Activated naive CD8-positive, alpha-beta T cell treated with anti-CD3 and anti-CD28 coated beads, Interleukin-2, amount 10 ng/mL, durations not matched to agents 7 days and 5 days (primary cell): Measurements from ENCODE around the gene SLC1A2. TPM values are rescaled to one million over a fixed set of nuclear protein-coding genes. Genes with fewer than 3 reads are reported as not detected.
"Not testable (repeated sequence)": the region's sequence is repeated elsewhere in the genome, so short reads cannot be mapped to it uniquely, and the experiment has no call there.

Source experiments
- ATAC-seq: fragments of 150-1000 bp; cut with Tn5 transposase; one replicate; pipeline ENCODE4 v1.10.0; 2021; ENCODE audit warnings: low read depth, moderate library complexity
- POLR2A ChIA-PET: fragments of 350-600 bp; sonication (Branson Sonifier 250); formaldehyde crosslinking; loops from one replicate; lab custom pipeline; 2021; ENCODE audit warnings: antibody characterized with exemption; lab: Charles Lee
- DNase-seq: peaks from one replicate; pipeline ENCODE4 v3.0.0; 2021
- H3K27ac Mint-ChIP-seq: one replicate; pipeline ENCODE4 v1.8.0; 2022; ENCODE audit warnings: mild to moderate bottlenecking, mixed read lengths
- H3K27me3 Mint-ChIP-seq: one replicate; pipeline ENCODE4 v1.8.0; 2022; ENCODE audit warnings: mild to moderate bottlenecking, moderate library complexity, mixed read lengths
- H3K36me3 Mint-ChIP-seq: one replicate; pipeline ENCODE4 v1.8.0; 2021; ENCODE audit warnings: mild to moderate bottlenecking, mixed read lengths
- H3K4me1 Mint-ChIP-seq: one replicate; pipeline ENCODE4 v1.8.0; 2021; ENCODE audit warnings: mixed read lengths
- H3K4me3 Mint-ChIP-seq: one replicate; pipeline ENCODE4 v1.8.0; 2022; ENCODE audit warnings: mild to moderate bottlenecking, moderate library complexity, mixed read lengths
- H3K9me3 Mint-ChIP-seq: one replicate; pipeline ENCODE4 v1.8.0; 2021; ENCODE audit warnings: mixed read lengths
- total RNA-seq, 2 experiments: library from RNA; stranded (reverse); gene quantifications; one replicate each; pipeline ENCODE4 v1.2.3, GENCODE V29; 2021

SLC1A2 gene
- total RNA-seq, 2 experiments from 2014 or later, result not detected

DNA sequence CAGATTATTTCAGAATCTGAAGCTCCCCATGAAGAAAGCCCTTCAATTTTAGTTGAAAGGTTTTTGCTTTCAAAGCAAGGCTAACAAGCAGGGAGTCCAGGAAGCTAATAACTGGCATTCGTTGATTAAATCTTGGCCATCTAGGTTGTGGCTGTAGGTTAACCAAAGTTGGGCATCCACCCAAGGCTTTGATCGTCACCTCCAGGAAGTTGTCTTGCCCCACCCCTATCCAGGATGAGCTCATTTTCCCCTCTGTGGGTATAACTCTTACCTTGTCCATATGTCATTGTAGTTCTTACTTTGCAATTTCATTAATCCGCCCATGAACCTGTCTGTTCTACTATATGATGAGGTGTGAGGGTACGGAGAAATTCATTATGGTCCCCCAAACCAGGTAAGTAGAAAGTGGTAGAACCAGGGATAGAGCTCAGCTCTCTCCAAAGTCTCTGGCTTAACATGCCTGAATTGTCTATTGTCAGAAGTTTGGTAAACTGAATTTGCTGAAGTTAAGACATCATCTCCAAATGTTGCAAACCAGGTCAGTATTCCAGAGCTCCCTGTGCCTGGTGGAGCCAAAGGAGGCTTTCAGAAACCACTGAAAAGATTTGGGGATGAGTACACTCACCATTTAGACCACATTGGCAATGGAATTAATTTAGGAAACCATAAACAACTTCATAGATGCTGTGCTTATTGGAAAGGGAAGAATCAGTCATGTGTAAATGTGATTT, 183.3 kb downstream of the SLC1A2 start:
- H3K4me1 Mint-ChIP-seq, result peaks cover 46% of the 10 kb centered on the region
- peak overlapping the region; percentile 74 for H3K27ac Mint-ChIP-seq
- peak overlapping the region; percentile 58 for H3K4me3 Mint-ChIP-seq
- POLR2A ChIA-PET, result interaction anchor here (1.0 to 1.4 kb wide), 5 partner anchors 10 to 320 kb away, joined by 3 to 5 read pairs (median 3); partner anchors contain the start of gene APIP
- peaks cover 2% of the 10 kb centered on the region for H3K27me3 Mint-ChIP-seq
- DNase-seq (no peak), ATAC-seq (peak; percentile 85)
- peaks cover 8% of the 10 kb centered on the region for H3K9me3 Mint-ChIP-seq
- peaks cover 36% of the 10 kb centered on the region for H3K36me3 Mint-ChIP-seq

DNA sequence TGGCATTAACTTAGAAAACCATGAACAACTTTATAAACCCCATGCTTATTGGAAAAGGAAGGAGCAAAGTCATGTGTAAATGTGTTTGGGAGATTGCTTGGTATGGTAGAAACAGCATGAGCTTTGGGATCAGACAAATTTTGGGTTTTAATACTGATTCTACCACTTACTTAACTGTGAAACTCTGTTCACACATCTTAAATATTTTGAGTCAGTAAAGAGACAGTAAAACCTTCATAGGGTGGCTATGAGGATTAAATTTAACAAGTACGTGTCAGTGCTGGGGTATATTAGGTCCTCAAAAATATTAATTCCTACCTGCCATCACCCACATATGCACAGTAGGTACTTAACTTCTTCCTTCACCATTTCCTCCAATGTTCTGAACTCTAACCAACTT, 183.9 kb downstream of the SLC1A2 start:
- peaks cover 42% of the 10 kb centered on the region for H3K36me3 Mint-ChIP-seq
- peak overlapping the region; percentile 74 for H3K27ac Mint-ChIP-seq
- POLR2A ChIA-PET, result interaction anchor here (1.0 to 1.4 kb wide), 5 partner anchors 9 to 320 kb away, joined by 3 to 5 read pairs (median 3); partner anchors contain the start of gene APIP
- peaks cover 44% of the 10 kb centered on the region for H3K4me1 Mint-ChIP-seq
- peak overlapping the region; percentile 58 for H3K4me3 Mint-ChIP-seq
- H3K27me3 Mint-ChIP-seq, result peaks cover 2% of the 10 kb centered on the region
- DNase-seq (no peak), ATAC-seq (no peak)
- H3K9me3 Mint-ChIP-seq, result peaks cover 8% of the 10 kb centered on the region

DNA sequence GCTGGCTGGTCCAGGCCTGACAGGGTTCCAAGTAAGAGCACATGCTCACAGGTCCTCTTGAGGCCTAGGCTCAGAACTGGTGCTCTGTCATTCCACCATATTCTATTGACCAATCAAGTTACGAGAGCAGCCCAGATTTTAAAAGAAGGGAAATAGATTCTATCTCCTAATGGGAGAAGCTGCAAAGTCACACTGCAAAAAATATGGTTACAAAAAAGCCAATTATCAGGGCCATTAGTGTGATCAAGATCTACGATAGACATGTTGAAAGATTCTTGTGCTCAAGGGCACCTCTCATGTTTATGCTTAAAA, 184.2 kb downstream of the SLC1A2 start:
- Mint-ChIP-seq H3K36me3 (peaks cover 46% of the 10 kb centered on the region), H3K27ac (peak overlapping the region; percentile 74), H3K27me3 (peaks cover 1% of the 10 kb centered on the region), H3K4me3 (peak overlapping the region; percentile 22), H3K4me1 (peaks cover 44% of the 10 kb centered on the region), H3K9me3 (peaks cover 8% of the 10 kb centered on the region)
- ATAC-seq, result no peak
- no peak for DNase-seq
- POLR2A ChIA-PET, result interaction anchor here (1.0 to 1.4 kb wide), 3 partner anchors 9 to 89 kb away, joined by 3 to 5 read pairs (median 3); no protein-coding TSS in a partner anchor

DNA sequence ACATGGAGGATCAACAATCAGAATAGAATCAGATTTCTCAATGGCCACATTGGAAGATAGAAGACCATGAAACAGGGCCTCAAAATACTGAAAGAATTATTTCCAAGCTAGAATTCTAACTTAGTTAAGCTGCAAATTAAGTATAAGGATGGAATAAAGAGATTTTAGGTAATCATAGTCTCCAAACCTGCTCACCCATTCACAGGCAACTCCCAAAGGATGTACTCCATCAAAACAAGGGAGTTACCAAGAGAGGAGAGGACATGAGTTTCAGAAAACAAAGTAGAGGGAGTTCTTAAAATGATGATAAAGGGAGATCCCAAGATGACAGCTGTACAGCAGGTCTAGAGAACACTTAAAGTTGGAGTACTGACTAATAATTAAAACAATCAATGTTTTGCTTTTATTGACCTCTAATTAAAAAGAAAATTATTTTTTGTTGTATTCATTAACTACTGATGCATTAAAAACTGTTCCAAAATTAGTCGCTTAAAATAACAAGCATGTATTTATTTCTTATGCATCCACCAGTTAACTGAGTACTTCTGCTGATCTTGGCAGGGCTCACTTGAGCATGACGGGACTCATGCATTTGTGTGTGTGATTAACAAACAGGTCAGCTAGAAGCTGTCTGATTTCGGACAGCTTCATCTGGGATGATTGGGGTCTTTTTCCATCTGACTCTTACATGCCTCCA, 184.8 kb downstream of the SLC1A2 start:
- H3K27ac Mint-ChIP-seq, result peak overlapping the region; percentile 35
- H3K27me3 Mint-ChIP-seq, result no peaks in the 10 kb centered on the region
- POLR2A ChIA-PET, result interaction anchor here (1.2 kb wide), 1 partner anchor 8 kb away, joined by 3 read pairs; no protein-coding TSS in a partner anchor
- H3K4me3 Mint-ChIP-seq, result peak overlapping the region; percentile 22
- peaks cover 51% of the 10 kb centered on the region for H3K36me3 Mint-ChIP-seq
- peaks cover 43% of the 10 kb centered on the region for H3K4me1 Mint-ChIP-seq
- DNase-seq (no peak), ATAC-seq (no peak)
- H3K9me3 Mint-ChIP-seq, result peaks cover 8% of the 10 kb centered on the region

DNA sequence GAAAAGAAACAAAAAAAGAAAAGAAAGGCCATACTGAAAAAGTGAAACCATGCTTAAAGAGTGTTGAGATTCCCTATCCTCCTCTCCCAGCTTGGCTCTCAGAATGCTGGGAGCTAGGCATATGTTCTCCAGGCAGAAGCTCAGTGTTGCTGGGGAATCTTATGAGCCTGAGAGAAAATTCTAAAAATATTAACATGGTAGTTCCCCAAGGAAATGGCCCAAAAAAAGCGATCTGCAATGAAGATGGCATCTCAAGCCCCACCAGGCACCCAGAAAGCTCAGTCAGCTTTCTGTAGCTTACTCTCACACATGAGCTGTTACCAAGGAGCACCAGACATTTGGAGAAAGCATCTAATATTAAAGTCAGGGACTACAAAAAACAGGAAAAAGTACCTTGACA, 185.8 kb downstream of the SLC1A2 start:
- Mint-ChIP-seq H3K4me3 (no peak overlapping the region), H3K36me3 (peaks cover 62% of the 10 kb centered on the region)

DNA sequence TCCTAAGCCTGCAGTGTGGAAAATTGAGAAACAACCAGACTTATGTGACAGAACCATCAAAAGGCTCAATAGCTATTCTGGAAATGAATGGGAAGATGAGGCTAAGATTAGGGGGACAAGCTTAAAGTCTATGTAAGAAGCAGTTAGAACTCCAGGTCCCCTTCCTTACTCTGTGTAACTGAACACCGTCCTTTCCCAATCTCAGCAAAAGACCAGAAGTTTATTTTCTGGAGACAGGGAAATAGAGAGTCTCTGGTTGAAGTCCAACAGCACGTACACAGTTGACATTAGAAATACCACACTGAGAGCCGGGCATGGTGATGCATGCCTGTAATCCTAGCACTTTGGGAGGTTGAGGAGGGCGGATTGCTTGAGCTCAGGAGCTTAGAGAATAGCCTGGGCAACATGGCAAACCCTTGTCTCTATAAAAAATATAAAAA, 186.4 kb downstream of the SLC1A2 start:
- Mint-ChIP-seq H3K27ac (no peak overlapping the region), H3K27me3 (no peaks in the 10 kb centered on the region), H3K4me3 (no peak overlapping the region), H3K9me3 (peaks cover 8% of the 10 kb centered on the region), H3K36me3 (peaks cover 67% of the 10 kb centered on the region), H3K4me1 (peaks cover 34% of the 10 kb centered on the region)
- DNase-seq, result no peak
- POLR2A ChIA-PET, result no interaction called here
- no peak for ATAC-seq

More for the DNA sequence above, 185.8 kb downstream of the SLC1A2 start:
- POLR2A ChIA-PET, result no interaction called here
- ATAC-seq (no peak), DNase-seq (no peak)
- Mint-ChIP-seq H3K4me1 (peaks cover 39% of the 10 kb centered on the region), H3K9me3 (peaks cover 8% of the 10 kb centered on the region), H3K27ac (no peak overlapping the region), H3K27me3 (no peaks in the 10 kb centered on the region)

DNA sequence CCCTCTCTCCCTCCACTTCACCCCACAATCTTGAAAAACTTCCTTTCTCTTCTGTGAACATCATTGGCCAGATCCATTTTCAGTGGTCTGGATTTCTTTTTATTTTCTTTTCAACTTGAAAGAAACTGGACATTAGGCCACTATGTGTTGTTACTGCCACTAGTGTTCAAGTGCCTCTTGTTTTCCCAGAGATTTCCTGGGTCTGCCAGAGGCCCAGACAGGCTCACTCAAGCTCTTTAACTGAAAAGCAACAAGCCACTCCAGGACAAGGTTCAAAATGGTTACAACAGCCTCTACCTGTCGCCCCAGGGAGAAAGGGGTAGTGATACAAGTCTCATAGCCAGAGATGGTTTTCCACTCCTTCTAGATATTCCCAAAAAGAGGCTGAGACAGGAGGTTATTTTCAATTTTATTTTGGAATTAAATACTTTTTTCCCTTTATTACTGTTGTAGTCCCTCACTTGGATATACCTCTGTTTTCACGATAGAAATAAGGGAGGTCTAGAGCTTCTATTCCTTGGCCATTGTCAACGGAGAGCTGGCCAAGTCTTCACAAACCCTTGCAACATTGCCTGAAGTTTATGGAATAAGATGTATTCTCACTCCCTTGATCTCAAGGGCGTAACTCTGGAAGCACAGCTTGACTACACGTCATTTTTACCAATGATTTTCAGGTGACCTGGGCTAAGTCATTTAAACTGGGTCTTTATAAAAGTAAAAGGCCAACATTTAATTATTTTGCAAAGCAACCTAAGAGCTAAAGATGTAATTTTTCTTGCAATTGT, 188.1 kb downstream of the SLC1A2 start:
- no peak overlapping the region for H3K27ac Mint-ChIP-seq
- POLR2A ChIA-PET, result no interaction called here

DNA sequence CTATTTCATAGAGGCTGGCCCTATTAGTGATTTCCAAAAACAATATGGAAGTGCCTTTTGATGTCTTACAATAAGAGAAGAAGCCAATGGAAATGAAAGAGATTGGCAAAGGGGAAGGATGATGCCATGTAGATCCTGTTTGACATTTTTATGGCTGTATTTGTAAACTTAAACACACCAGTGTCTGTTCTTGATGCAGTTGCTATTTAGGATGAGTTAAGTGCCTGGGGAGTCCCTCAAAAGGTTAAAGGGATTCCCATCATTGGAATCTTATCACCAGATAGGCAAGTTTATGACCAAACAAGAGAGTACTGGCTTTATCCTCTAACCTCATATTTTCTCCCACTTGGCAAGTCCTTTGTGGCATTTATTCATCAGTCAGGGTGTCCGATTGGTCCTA, 189.0 kb downstream of the SLC1A2 start:
- Mint-ChIP-seq H3K4me1 (peaks cover 16% of the 10 kb centered on the region), H3K27me3 (no peaks in the 10 kb centered on the region), H3K9me3 (peaks cover 8% of the 10 kb centered on the region), H3K4me3 (no peak overlapping the region), H3K36me3 (peaks cover 88% of the 10 kb centered on the region), H3K27ac (no peak overlapping the region)
- DNase-seq (no peak), ATAC-seq (no peak)
- POLR2A ChIA-PET, result no interaction called here

More for the DNA sequence above, 188.1 kb downstream of the SLC1A2 start:
- Mint-ChIP-seq H3K9me3 (peaks cover 8% of the 10 kb centered on the region), H3K36me3 (peaks cover 81% of the 10 kb centered on the region), H3K4me1 (peaks cover 24% of the 10 kb centered on the region), H3K27me3 (no peaks in the 10 kb centered on the region), H3K4me3 (no peak overlapping the region)
- ATAC-seq (no peak), DNase-seq (no peak)

DNA sequence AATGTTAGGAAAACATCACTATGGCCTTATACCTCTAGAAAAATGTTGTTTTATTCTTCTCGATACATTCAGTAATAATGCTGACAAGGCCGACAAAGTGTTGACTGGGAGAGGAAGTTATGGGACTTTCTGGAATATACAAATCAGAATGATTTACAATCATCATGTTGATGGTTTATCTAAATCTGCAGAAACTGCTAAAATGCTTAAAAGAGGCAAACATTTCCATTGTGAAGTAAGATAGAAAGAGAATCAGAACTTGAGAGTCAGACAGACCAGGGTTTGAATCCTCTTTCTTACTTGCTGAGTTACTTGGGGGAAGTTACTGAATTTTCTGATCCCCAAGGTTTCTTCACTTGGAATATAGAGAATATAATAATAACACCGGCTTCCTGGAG, 191.0 kb downstream of the SLC1A2 start:
- Mint-ChIP-seq H3K9me3 (peaks cover 1% of the 10 kb centered on the region), H3K27me3 (no peaks in the 10 kb centered on the region), H3K36me3 (peaks cover 87% of the 10 kb centered on the region), H3K4me1 (peaks cover 6% of the 10 kb centered on the region), H3K27ac (no peak overlapping the region), H3K4me3 (no peak overlapping the region)
- ATAC-seq, result no peak
- POLR2A ChIA-PET, result no interaction called here
- DNase-seq, result no peak

DNA sequence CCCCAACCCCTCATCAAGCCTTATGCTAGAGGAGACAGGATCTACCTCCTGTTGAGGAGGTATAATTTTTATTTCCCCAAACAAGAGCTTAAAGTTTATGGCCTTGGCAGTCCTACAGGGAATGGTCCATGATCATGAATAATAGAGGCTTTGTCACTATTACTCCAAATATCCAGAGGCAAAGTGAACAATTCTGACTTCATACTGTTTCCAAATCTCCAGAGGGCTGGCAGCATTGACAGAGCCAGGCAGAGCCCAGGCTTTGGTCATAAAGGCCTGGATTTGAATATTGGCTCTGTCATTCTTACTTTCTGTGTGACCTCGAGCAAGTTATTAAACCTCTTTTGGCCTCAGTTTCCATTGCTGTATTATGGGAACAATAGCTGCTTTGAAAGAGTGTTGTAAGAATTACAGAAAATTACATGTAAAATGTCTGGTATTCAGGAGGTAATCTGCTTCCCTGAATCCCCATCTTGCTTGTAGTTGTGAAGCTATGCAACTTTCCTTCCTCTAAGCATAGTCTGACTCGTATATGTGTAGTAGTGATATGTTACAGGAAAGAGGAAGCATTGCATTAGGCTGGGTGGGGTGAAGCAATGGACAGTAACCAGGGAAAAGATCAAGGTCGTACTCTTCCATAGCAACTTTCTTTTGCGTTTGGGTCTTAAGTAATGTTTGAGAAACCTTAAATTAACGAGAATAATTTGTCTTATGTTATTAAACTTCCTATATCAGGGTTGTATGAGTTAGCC, 191.6 kb downstream of the SLC1A2 start:
- no peak for DNase-seq
- H3K9me3 Mint-ChIP-seq, result peaks cover under 1% of the 10 kb centered on the region
- POLR2A ChIA-PET, result no interaction called here
- H3K27ac Mint-ChIP-seq, result no peak overlapping the region
- peaks cover 88% of the 10 kb centered on the region for H3K36me3 Mint-ChIP-seq
- ATAC-seq, result no peak
- H3K27me3 Mint-ChIP-seq, result no peaks in the 10 kb centered on the region
- peaks cover 5% of the 10 kb centered on the region for H3K4me1 Mint-ChIP-seq
- H3K4me3 Mint-ChIP-seq, result no peak overlapping the region

DNA sequence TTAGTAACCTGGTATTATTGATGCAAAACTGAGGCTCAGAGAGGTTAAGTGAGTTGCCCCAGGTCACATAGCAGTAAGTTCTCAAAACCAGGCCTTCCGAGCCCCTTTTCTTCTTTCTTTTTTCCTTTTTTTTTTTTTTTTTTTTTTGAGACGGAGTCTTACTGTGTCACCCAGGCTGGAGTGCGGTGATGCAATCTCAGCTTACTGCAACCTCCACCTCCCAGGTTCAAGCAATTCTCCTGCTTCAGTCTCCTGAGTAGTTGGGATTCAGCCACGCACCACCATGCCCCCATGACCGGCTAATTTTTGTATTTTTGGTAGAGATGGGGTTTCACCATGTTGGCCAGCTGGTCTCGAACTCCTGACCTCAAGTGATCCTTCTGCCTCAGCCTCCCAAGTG, 192.6 kb downstream of the SLC1A2 start:
- POLR2A ChIA-PET, result interaction anchor here (0.7 to 1.0 kb wide), 2 partner anchors 9 to 162 kb away, joined by 3 read pairs; no protein-coding TSS in a partner anchor
- not testable (repeated sequence) for H3K27ac Mint-ChIP-seq, H3K27me3 Mint-ChIP-seq, H3K4me3 Mint-ChIP-seq, H3K9me3 Mint-ChIP-seq, H3K4me1 Mint-ChIP-seq, ATAC-seq, DNase-seq
- H3K36me3 Mint-ChIP-seq, result peaks cover 85% of the 10 kb centered on the region

DNA sequence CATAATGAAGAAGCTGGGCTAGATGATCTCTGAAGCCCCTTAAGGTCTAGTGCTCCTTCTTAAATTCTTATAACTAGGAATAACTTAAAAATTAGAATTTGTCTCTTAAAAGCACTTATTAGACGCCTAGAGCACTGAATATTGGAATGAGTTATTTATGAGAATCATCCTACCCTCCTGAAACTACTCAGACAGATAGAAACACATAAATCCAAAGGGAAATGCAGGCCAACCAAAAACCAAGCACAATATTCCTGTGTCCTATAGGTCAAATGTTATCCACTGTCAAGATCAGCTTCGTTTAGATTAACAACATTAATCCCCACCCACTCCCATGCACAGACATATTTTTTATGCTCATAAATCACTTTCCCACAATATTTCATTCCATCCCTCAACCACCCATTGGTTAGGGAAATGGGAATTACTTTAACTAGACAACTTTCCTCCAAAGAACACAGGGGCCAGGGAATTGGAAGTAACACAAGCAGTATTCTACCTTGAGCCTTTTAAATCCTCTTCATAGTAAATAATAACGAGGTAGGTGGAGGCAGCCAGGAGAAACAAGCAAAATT, 193.3 kb downstream of the SLC1A2 start:
- no peaks in the 10 kb centered on the region for H3K9me3 Mint-ChIP-seq

More for the DNA sequence above, 193.3 kb downstream of the SLC1A2 start:
- H3K4me3 Mint-ChIP-seq, result no peak overlapping the region
- DNase-seq, result no peak
- H3K4me1 Mint-ChIP-seq, result peaks cover 5% of the 10 kb centered on the region
- no peaks in the 10 kb centered on the region for H3K27me3 Mint-ChIP-seq
- H3K36me3 Mint-ChIP-seq, result peaks cover 84% of the 10 kb centered on the region
- POLR2A ChIA-PET, result interaction anchor here (1.0 kb wide), 1 partner anchor 10 kb away, joined by 3 read pairs; no protein-coding TSS in a partner anchor
- peak overlapping the region; percentile 45 for H3K27ac Mint-ChIP-seq
- no peak for ATAC-seq
